Stomach (tissue), 9 donors: ENCODE data around the gene DNAJC3. TPM values are rescaled to one million over a fixed set of nuclear protein-coding genes. Genes with fewer than 3 reads are reported as not detected.
"Not testable (repeated sequence)": the region's sequence is repeated elsewhere in the genome, so short reads cannot be mapped to it uniquely, and the experiment has no call there.

Experiments used
- DNase-seq, 2 donors: peaks; one replicate each; pipeline versions ENCODE4 v3.0.0 to v3.0.0-alpha.2; 2013 to 2019
- H3K27ac ChIP-seq, 5 donors: fragments of 200-600 bp in 4 of 5; sonication (generic) in 4 of 5; one replicate each; pipeline ENCODE4 v1.5.1; 2013 to 2019; ENCODE audit warnings: mild to moderate bottlenecking in 1 of 5, moderate library complexity in 1 of 5
- H3K27me3 ChIP-seq, 3 donors: fragments of 200-600 bp; sonication (generic); one replicate each; pipeline ENCODE4 v1.5.1; 2017 to 2019; ENCODE audit warnings: mixed run types in 1 of 3
- H3K36me3 ChIP-seq, 4 donors: fragments of 200-600 bp; sonication (generic); 1 replicate in 3 of 4; 2 replicates in 1 of 4; pipeline ENCODE4 v1.5.1; 2016 to 2019
- H3K4me1 ChIP-seq, 4 donors: fragments of 200-600 bp; sonication (generic); one replicate each; pipeline ENCODE4 v1.5.1; 2016 to 2019
- H3K4me3 ChIP-seq, 4 donors: fragments of 200-600 bp; sonication (generic) in 3 of 4; one replicate each; pipeline ENCODE4 v1.5.1; 2016 to 2019; ENCODE audit warnings: mild to moderate bottlenecking in 1 of 4
- H3K9me3 ChIP-seq, 4 donors: fragments of 200-600 bp; sonication (generic); one replicate each; pipeline ENCODE4 v1.5.1; 2016 to 2019
- EP300 ChIP-seq: sonication (generic); formaldehyde crosslinking; IDR thresholded peaks from one replicate; pipeline ENCODE4 v1.6.1; 2017; ENCODE audit warnings: antibody characterized with exemption
- POLR2A ChIP-seq, 4 donors: fragments of 450-650 bp; IDR thresholded peaks; one replicate each; pipeline ENCODE4 v1.6.1; 2016; ENCODE audit warnings: antibody characterized with exemption in 4 of 4, control low read depth in 2 of 4, mild to moderate bottlenecking in 1 of 4, moderate library complexity in 1 of 4
- POLR2AphosphoS5 ChIP-seq, 3 donors: sonication (generic); formaldehyde crosslinking; IDR thresholded peaks; one replicate each; pipeline ENCODE4 v1.6.1; 2016; ENCODE audit warnings: antibody characterized with exemption in 3 of 3
- WGBS, 5 donors: extraction: QIAGEN DNeasy Blood & Tissue Kit in 3 of 5; methylation state at CpG; one replicate each; pipeline versions ENCODE4 v1.1.5 to v1.1.7; 2013 to 2018; 5-methylcytosine and 5-hydroxymethylcytosine counted together
- intact Hi-C: fragments of 100-400 bp; cut with DNase I; formaldehyde crosslinking; loops from one replicate; pipeline ENCODE4 v1.15.1; 2023; ENCODE audit warnings: low total_unique reads
- polyA plus RNA-seq, 3 donors: library from polyadenylated mRNA; stranded (reverse); fragments of 200-250 nt; gene quantifications; one replicate each; pipeline ENCODE4 v1.2.3, GENCODE V29; 2013
- total RNA-seq, 5 donors: library from RNA; depleted of rRNA; stranded (reverse); fragments of >200 nt; gene quantifications; one replicate each; pipeline versions ENCODE4 v1.1.0 to v1.2.3, GENCODE V29; 2014 to 2016
- TF ChIP-seq, protein P1 (sequence below), 7 experiments: fragments of 450-650 bp in 4 of 7; fragments of 200-600 bp in 3 of 7; sonication (generic) in 3 of 7; IDR thresholded peaks; one replicate each; pipeline ENCODE4 v1.5.1; 2016 to 2019; ENCODE audit warnings: antibody characterized with exemption in 7 of 7, control low read depth in 2 of 7, mild to moderate bottlenecking in 1 of 7
- donor health status: healthy with polysubstance abuse.
- donor health status: Bipolar disorder and iron deficiency.
- donor health status: healthy.

Gene DNAJC3
- total and polyA plus RNA-seq, 8 donors = 6.3 to 102 (median 11.9) TPM

DNA sequence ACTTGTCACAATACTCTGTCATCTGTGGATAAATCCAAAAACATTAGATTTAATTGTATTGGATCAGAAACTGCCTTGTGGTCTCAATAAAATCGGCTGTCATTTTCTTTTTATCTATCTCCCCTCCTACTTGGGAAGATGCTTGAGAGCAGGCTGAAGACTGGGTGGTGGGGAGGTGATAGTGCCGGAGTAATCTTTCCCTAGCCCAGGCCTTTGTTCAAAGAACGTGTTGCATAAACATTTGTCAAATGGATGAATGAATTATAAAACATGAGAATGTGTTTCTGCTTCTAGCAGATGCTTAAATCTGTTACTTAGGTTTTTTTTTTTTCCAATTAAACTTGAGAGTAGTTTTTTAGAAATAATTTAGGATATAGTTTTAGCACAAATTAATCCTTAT, 49.9 kb downstream of the DNAJC3 start:
- TF ChIP-seq POLR2AphosphoS5 (IDR thresholded peaks at IDR 0.05) = no peak
- no peak for TF ChIP-seq POLR2A (IDR thresholded peaks at IDR 0.05)
- TF ChIP-seq, protein P1, sequence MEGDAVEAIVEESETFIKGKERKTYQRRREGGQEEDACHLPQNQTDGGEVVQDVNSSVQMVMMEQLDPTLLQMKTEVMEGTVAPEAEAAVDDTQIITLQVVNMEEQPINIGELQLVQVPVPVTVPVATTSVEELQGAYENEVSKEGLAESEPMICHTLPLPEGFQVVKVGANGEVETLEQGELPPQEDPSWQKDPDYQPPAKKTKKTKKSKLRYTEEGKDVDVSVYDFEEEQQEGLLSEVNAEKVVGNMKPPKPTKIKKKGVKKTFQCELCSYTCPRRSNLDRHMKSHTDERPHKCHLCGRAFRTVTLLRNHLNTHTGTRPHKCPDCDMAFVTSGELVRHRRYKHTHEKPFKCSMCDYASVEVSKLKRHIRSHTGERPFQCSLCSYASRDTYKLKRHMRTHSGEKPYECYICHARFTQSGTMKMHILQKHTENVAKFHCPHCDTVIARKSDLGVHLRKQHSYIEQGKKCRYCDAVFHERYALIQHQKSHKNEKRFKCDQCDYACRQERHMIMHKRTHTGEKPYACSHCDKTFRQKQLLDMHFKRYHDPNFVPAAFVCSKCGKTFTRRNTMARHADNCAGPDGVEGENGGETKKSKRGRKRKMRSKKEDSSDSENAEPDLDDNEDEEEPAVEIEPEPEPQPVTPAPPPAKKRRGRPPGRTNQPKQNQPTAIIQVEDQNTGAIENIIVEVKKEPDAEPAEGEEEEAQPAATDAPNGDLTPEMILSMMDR (IDR thresholded peaks at IDR 0.05) = no peak
- no peak for TF ChIP-seq EP300
- 67 to 81% (median 68%) methylated on average over 3 of the region's 3 CpGs for whole genome bisulfite sequencing, 5 donors
- Histone ChIP-seq H3K27ac (no peak overlapping the region), H3K27me3 (no peaks in the 10 kb centered on the region), H3K9me3 (peaks cover 0 to 7% (median 0%) of the 10 kb centered on the region in 4 donors), H3K4me1 (peaks cover 0 to 8% (median 3%) of the 10 kb centered on the region in 4 donors), H3K4me3 (no peak overlapping the region), H3K36me3 (peaks cover 0 to 28% (median 22%) of the 10 kb centered on the region in 4 donors)
- intact Hi-C loops = no loop called here
- DNase-seq = no peak

DNA sequence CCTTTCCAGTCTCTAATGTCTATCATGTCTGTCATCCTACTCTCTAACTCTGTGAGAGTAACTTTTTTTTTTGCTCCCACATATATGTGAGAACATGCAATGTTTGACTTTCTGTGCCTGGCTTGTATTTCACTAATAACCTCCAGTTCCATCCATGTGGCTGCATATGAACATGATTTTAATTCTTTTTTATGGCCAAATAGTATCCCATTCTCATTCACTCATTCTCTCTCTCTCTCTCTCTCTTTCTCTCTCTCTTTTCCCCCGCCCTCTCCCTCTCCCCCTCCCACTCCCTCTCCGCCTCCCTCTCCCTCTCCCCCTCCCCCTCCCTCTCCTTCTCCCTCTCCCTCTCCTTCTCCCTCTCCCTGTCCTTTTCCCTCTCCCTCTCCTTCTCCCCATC, 52.0 kb downstream of the DNAJC3 start:
- Histone ChIP-seq H3K27me3 (no peaks in the 10 kb centered on the region), H3K36me3 (peaks cover 0 to 26% (median 15%) of the 10 kb centered on the region in 4 donors), H3K4me1 (peaks cover 0 to 8% (median 3%) of the 10 kb centered on the region in 4 donors), H3K27ac (no peak overlapping the region), H3K9me3 (peaks cover 0 to 19% (median 5%) of the 10 kb centered on the region in 4 donors), H3K4me3 (no peak overlapping the region)
- 45 to 94% (median 77%) methylated on average over 1 to 2 of the region's 2 CpGs for WGBS, 5 donors
- DNase-seq = no peak
- intact Hi-C loops = no loop called here
- no peak for TF ChIP-seq EP300
- TF ChIP-seq, protein P1 (IDR thresholded peaks at IDR 0.05) = no peak
- TF ChIP-seq POLR2AphosphoS5 (IDR thresholded peaks at IDR 0.05) = no peak
- no peak for TF ChIP-seq POLR2A (IDR thresholded peaks at IDR 0.05)

DNA sequence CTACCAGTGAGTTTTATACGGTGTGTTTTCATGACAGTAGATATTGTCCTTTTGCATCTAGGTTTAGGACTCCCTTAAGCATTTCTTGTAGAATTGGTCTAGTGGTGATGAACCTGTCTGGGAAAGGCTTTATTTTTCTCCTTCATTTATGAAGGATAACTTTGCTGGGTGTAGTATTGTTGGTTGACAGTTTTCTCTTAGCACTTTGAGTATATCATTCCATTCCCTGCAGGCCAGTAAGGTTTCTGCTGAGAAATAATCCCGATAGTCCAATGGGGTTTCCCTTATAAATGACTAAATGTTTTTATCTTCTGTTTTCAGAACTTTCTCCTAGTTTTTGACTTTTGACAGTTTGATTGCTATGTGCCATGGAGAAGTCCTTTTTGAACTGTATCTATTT, 57.2 kb downstream of the DNAJC3 start:
- 95 to 96% (median 95%) methylated on average over 2 of the region's 2 CpGs for WGBS, 5 donors
- TF ChIP-seq POLR2AphosphoS5 (IDR thresholded peaks at IDR 0.05) (no peak), POLR2A (IDR thresholded peaks at IDR 0.05) (no peak), EP300 (no peak)
- TF ChIP-seq, protein P1 (IDR thresholded peaks at IDR 0.05) = no peak
- DNase-seq = no peak

DNA sequence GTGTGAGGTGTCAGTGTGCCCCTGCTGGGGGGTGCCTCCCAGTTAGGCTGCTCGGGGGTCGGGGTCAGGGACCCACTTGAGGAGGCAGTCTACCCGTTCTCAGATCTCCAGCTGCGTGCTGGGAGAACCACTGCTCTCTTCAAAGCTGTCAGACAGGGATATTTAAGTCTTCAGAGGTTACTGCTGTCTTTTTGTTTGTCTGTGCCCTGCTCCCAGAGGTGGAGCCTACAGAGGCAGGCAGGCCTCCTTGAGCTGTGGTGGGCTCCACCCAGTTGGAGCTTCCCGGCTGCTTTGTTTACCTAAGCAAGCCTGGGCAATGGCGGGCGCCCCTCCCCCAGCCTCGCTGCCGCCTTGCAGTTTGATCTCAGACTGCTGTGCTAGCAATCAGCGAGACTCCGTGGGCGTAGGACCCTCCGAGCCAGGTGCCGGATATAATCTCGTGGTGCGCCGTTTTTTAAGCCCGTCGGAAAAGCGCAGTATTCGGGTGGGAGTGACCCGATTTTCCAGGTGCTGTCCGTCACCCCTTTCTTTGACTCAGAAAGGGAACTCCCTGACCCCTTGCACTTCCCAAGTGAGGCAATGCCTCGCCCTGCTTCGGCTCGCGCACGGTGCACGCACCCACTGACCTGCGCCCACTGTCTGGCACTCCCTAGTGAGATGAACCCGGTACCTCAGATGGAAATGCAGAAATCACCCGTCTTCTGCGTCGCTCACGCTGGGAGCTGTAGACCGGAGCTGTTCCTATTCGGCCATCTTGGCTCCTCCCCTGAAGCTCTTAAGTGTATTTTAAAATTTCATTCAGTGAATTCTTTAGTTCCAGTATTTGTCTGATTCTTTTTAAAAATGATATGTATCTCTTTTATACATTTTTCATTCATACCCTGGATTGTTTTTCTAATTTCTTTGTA, 63.4 kb downstream of the DNAJC3 start:
- 82 to 92% (median 87%) methylated on average over 8 to 10 of the region's 37 CpGs for WGBS, 5 donors
- H3K4me3 ChIP-seq, H3K9me3 ChIP-seq, H3K27me3 ChIP-seq, intact Hi-C loops, H3K36me3 ChIP-seq, DNase-seq, H3K27ac ChIP-seq: not testable (repeated sequence)
- peaks cover 0 to 32% (median 13%) of the 10 kb centered on the region in 4 donors for H3K4me1 ChIP-seq

More for the DNA sequence above, 57.2 kb downstream of the DNAJC3 start:
- Histone ChIP-seq H3K27ac (no peak overlapping the region), H3K27me3 (no peaks in the 10 kb centered on the region), H3K9me3 (peaks cover 0 to 27% (median 12%) of the 10 kb centered on the region in 4 donors), H3K36me3 (peaks cover 0 to 12% (median 4%) of the 10 kb centered on the region in 4 donors), H3K4me3 (no peak overlapping the region), H3K4me1 (no peaks in the 10 kb centered on the region)
- intact Hi-C loops = no loop called here

- peaks cover 0 to 33% (median 16%) of the 10 kb centered on the region in 4 donors for H3K4me1 ChIP-seq
- intact Hi-C loops = no loop called here
- TF ChIP-seq POLR2AphosphoS5 (IDR thresholded peaks at IDR 0.05) (no peak), POLR2A (IDR thresholded peaks at IDR 0.05) (no peak), EP300 (no peak)
- TF ChIP-seq, protein P1 (IDR thresholded peaks at IDR 0.05) = no peak
- H3K27ac ChIP-seq = no peak overlapping the region
- H3K36me3 ChIP-seq = no peaks in the 10 kb centered on the region
- DNase-seq = no peak
- H3K4me3 ChIP-seq = no peak overlapping the region
- H3K27me3 ChIP-seq = no peaks in the 10 kb centered on the region
- H3K9me3 ChIP-seq = no peaks in the 10 kb centered on the region
Measured at GRCh38 chr13:95740979-95741320, 64.0 kb downstream of the DNAJC3 start.
